Activated CD4-positive, CD25-positive, alpha-beta regulatory T cell treated with anti-CD3 and anti-CD28 coated beads, Interleukin-2, amount 50 U/mL, for 72 hours (primary cell): Measurements from ENCODE around the gene CRCP.
"Not testable (repeated sequence)": the region's sequence is repeated elsewhere in the genome, so short reads cannot be mapped to it uniquely, and the experiment has no call there.

Source experiments
- DNase-seq: peaks from one replicate; pipeline ENCODE4 v3.0.0; 2021

Gene CRCP

DNA sequence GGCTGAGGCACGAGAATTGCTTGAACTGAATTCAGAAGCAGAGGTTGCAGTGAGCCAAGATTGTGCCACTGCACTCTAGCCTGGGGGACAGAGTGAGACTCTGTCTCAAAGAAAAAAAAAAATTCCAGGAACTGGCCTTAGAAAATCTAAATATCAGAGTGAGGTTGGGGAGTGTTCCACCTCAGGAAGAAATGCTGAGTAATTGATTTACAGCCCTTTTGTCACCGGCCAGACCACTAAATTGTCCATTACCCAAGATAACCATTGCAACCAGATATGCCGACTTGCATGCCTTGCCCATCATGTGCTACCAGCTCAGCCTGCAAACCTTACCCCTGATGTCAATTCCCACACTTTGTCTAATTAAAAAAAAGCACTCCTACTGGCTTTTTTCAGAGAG is 42.4 kb downstream of the CRCP start:
- no peak for DNase-seq

DNA sequence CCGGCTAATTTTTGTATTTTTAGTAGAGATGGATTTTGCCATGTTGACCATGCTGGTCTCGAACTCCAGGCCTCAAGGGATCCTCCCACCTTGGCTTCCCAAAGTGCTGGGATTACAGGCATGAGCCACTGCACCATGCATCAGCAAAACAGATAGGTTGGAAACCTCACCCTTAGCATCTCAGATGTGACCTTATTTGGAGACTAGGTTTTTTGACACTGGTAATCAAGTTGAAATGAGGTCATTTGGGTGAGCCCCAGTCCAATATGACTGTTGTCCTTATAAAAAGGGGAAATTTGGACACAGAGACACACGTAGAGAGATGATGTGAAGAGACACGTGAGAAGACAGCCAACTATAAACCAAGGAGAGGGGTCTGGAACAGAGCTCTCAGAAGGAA is 48.0 kb downstream of the CRCP start:
- no peak for DNase-seq

DNA sequence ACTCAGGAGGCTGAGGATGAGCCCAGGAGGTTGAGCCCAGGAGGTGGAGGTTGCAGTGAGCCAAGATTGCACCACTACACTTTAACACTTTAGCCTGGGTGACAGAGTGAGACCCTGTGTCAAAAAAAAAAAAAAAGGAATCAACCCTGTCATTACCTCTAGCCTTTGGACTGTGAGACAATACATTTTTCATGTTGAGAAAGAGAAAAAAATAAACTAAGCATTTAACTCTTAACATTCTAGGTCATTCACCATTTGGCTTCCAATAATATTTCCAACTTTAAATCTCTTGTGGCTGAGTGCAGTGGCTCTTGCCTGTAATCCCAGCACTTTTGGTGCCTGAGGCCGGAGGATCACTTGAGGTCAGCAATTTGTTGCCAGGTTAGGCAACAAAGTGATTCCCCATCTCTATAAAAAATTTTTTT is 48.6 kb downstream of the CRCP start:
- no peak for DNase-seq

DNA sequence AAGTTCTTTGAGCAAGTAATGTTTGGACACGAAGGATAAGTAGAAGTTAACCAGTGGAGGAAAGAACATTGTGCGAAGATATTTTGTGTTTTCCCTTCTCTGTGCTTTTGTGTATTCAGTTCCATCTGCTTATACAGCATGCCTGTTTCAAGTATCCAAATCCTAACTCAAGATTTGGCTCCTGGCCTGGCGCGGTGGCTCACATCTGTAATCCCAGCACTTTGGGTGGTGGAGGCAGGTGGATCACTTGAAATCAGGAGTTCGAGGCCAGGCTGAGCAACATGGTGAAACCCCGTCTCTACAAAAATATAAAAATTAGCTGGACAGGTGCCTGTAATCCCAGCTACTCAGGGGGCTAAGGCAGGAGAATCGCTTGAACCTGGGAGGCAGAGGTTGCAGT is 49.7 kb downstream of the CRCP start:
- DNase-seq = no peak

DNA sequence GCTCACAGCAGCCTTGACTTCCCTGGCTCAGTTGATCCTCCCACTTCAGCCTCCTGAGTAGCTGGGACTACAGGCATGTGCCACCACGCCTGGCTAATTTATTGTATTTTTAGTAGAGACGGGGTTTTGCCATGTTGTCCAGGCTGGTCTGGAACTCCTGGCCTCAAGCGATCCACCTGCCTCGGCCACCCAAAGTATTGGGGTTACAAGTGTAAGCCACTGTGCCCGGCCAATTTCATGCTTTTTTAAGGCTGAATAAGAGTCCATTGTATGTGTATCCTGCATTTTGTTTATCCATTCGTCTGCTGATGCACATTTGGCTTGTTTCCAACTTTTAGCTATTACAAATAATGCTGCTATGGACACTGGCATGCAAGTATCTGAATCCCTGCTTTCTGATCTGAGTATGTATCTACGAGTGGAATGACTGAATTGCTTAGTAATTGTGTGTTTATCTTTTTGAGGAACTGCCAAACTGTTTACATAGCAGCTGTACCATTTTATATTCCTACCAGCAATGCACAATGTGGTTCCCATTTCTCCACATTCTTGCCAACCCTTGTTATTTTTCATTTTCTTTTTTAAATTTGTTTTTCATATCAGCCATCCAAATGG is 53.2 kb downstream of the CRCP start:
- no peak for DNase-seq

DNA sequence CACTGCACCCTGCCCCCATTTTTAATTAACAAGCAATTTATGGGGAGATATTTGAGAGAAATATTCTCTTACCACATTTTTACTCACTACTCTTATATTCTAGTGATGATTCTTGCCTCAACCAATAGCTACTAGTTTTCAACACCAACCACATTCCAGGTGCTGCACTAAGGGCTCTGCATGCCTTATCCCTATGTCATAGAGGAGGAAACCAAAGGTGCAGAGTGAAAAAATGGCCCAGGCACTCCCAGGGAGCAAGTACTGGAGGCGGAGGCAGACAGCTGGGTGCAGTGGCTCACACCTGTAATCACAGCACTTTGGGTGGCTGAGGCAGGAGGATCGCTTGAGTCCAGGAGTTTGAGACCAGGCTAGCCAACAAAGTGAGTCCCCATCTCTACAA is 55.0 kb downstream of the CRCP start:
- no peak for DNase-seq

DNA sequence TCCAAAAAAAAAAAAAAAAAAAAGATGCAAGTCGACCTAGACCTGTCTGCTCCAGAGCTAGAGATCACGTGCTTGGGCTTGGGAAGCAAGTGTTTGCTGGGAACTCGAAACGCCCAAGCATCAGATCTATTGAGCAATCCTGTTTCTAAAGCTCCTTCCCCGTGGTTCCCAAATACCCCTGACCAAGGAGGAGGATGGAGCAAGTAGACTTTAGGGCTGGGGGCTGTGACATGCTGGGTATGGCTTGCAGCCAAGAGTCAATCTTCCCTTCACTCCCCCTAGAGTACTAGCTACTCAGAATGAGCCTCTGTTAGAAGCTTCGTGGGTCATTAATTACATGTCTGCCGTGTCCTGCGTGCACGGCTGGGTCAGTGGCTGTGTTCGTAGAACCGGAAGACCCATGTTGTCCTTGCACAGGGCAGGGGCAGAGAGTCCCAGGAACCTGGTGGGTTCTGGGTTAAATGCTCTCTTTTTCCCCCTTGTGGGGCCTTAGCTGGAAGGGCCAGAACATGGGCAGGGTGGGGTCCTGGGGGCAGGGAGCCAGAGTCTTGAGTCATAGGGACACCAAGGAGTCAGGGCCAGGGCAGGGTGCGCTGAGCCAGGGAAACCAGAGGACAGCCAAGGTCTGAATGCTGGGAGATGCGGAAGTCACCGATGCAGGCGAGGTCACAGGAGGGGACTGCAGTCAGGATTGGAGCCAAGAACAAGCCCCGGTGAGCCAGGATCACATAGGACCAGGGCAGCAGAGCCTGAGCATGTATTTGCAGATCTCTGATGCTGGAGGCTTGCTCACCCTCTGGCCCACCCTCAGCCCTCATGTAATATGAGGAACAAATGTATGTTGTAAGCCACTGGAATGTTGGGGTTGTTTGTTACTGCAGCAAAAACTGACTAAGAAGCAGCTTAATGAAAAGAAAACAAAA is 55.9 kb downstream of the CRCP start:
- DNase-seq = no peak

DNA sequence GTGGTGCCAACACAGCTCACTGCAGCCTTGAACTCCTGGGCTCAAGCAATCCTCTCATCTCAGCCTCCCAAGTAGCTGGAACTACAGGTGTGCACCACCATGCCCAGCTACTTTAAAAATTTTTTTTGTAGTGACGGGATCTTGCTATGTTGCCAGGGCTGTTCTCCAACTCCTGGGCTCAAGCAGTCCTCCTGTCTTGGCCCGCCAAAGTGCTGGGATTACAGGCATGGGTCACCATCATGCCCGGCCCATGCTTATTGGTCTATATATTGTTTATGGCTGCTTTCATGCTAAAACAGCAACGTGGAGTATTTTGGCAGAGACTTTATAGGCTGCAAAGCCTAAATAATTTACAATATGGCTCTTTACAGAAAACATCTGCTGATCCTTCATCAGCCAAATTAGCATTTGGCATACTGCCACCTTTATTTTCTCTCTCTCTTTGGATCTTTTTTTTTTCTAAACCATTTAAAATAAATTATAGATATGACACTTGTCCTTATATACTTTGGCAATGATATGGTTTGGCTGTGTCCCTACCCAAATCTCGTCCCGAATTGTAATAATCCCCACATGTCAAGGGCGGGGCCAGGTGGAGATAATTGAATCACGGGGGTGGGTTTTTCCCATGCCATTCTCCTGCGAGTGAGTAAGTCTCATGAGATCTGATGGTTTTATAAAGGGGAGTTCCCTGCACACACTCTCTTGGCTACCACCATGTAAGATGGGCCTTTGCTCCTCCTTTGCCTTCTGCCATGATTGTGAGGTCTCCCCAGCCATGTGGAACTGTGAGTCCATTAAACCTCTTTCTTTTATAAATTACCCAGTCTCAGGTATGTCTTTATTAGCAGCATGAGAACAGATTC is 58.1 kb downstream of the CRCP start:
- not testable (repeated sequence) for DNase-seq

DNA sequence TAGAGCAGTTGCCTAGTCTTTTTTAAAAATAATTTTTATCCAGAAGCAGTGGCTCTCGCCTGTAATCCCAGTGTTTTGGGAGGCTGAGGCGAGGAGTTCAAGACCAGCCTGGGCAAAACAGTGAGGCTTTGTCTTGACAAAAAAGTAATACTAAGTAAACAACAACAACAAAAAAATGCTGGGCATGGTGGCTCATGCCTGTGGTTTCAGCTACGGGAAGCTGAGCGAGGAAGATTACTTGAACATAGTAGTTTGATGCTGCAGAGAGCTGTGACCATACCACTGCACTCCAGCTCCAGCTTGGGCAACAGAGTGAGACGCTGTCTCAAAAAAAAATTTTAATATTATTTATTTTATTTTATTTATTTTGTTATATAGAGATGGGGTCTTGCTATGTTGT is 59.2 kb downstream of the CRCP start:
- DNase-seq = no peak

DNA sequence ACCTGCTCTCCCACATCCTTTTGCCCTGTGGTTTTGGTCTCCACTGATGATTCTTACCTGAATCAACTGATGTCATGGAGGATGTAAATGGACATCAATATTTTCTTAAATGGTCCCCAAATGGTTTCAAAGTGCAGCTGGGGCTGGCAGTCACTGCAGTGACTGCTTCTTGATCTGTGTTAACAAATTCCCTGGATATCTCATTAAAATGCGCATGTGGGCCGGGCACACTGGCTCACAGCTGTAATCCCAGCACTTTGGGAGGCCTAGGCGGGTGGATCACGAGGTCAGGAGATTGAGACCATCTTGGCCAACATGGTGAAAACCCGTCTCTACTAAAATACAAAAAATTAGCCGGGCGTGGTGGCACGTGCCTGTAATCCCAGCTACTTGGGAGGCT is 60.4 kb downstream of the CRCP start:
- DNase-seq = not testable (repeated sequence)

DNA sequence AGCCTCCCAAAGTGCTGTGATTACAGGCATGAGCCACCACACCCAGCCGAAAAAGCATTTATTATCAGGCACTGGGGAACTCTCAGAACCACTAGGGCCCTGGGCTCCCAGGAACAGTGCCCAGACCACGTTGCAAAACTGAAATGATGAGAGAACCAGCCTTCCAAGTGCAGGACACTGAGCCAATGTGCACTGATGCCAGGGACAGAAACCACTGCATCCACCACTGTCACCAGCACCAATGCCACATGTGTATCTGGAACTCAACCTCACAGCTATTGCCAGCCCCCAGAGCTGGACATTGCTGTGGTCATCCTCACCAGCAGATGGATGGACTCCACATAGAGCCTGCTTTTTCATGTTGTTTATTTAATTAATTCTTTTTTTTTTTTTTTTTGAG is 62.3 kb downstream of the CRCP start:
- no peak for DNase-seq

DNA sequence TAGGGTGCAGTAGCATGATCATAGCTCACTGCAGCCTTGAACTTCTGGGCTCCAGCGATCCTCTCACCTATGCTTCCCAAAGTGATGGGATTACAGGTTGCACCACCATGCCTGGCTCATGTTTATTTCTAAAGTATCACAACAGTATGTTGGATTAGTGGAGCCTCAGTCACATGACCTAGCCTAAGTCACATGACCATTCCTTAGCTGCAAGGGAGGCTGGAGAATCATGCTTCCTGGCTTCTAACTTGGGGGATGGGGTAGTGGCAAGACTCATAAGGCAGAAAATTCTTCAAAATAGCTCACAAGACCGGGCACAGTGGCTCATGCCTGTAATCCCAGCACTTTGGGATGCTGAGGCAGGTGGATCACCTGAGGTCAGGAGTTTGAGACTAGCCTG is 63.6 kb downstream of the CRCP start:
- no peak for DNase-seq

DNA sequence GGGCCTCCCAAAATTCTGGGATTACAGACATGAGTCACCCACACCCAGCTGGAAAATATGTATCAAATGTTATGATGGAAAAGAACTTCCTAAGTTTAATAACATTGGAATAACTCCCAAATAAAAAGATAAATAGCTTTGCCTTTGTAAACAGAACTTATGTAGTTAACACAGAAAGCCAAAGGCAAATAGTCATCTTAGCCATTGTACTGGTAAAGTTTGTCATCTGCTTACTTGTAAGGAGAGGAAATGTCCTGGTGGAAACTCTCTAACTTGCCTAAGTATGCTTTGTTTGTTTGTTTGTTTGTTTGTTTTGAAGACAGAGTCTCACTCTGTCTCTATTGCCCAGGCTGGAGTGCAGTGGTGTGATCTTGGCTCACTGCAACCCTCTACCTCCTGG is 66.7 kb downstream of the CRCP start:
- DNase-seq = no peak

DNA sequence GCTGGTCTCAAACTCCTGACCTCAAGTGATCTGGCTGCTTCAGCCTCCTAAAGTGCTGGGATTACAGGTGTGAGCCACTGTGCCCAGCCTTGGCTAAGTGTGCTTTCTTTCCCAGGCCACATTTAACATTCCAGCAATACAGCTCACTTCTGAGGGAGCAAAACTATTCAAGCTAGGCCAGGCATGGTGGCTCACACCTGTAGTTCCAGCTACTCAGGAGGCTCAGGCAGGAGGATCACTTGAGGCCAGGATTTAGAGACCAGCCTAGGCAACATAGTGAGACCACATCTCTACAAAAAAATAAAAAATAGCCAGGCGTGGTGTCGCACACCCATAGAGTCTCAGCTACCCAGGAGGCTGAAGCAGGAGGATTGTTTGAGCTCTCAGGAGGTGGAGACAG is 67.2 kb downstream of the CRCP start:
- no peak for DNase-seq

DNA sequence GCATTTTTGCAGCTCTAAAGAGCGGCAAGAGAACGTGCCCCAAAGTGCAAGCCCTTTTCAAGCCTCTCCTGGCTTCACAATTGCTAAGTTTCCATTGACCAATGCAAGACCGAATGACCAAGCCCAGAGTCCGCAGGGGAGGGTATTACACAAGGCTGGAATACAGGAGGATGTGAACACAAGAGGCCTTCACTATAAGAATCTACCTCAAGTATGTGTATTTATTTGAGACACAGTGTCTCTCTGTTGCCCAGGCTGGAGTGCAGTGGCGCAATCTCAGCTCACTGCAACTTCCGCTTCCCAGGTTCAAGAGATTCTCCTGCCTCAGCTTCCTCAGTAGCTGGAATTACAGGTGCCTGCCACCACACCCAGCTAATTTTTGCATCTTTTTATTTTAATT is 68.3 kb downstream of the CRCP start:
- DNase-seq = no peak

DNA sequence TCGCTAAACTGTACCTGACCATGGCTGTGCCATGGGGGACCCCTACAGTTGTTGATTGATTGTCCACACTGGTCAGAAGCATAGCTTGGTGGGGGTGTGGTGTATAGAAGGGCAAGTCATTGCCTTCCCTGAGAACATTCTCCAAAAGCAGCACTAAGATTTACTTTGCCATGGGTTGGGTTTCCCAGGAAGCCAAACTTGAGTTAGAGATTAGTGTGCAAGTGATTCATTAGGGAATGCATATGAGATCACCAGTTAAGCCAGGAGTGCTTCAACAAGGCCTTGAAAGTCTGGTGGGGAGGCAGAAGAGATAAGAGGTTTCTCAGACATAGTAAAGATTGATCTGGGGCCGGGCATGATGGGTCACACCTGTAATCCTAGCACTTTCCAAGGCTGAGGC is 69.1 kb downstream of the CRCP start:
- DNase-seq = no peak

DNA sequence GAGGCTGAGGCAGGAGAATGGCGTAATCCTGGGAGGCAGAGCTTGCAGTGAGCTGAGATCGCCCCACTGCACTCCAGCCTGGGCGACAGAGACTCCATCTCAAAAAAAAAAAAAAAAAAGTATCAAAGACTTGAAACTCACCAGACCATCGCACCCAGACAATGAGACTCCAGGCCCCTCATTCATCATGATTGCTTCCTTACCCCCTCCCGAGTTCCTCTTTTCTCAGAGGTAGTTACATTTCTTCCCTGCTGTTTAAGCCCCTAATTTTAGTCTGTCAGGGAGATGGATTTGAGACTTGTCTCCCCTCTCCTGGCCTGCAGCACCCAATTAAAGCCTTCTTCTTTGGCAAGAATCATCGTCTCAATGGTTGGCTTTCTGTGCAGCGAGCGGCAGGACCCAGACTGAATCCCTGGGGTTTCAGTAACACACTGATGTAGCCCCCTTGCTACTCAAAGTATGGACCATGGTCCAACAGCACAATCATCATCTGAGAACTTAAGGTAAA is 71.1 kb downstream of the CRCP start:
- DNase-seq = no peak

DNA sequence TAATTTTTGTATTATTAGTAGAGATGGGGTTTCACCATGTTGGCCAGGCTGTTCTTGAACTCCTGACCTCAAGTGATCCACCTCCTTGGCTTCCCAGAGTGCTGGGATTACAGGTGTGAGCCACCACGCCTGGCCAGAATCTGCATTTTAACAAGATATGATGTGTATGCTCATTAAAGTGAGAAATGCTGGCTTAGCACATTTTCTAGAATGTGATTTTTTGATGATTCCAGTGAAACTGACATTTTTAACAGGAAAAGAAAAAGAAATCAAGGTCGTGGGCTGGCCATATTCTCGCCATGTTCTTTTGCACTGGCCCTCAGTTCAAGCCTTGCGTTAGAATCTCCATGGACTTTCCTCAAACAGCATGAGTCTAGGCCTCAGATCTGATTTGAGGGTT is 72.3 kb downstream of the CRCP start:
- no peak for DNase-seq

DNA sequence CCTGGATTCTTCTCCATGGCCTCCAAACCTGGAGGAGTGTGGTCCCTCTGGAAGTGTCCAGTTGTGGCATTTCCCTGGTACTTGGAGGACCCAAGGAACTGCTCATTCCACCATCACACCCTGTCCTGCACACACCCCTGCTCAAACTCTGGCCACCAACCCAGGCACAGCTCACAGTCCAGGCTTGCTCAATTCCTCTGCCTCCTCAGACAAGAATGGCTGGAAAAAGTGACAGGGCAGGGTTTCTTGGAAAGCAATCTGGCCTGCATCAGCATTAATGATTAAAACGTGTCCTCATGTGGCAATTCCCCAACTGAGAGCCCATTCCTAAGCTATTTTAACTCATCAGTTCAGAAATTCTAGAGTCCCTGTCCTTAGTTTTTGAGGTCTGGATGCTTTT is 73.3 kb downstream of the CRCP start:
- no peak for DNase-seq

DNA sequence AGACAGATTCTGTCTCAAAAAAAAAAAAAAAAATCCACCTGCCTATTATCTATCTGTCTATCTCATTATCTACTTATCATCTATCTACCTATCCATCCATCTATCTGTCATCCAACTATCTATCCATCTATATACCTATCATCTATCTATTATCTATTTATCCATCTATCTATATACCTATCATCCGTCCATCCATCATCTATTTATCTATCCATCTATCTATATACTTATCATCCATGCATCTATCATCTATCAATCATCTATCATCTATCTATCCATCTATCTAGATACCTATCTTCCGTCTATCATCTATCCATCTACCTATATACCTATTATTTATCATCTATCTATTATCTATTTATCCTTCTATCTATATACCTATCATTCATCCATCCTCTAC is 74.0 kb downstream of the CRCP start:
- no peak for DNase-seq

DNA sequence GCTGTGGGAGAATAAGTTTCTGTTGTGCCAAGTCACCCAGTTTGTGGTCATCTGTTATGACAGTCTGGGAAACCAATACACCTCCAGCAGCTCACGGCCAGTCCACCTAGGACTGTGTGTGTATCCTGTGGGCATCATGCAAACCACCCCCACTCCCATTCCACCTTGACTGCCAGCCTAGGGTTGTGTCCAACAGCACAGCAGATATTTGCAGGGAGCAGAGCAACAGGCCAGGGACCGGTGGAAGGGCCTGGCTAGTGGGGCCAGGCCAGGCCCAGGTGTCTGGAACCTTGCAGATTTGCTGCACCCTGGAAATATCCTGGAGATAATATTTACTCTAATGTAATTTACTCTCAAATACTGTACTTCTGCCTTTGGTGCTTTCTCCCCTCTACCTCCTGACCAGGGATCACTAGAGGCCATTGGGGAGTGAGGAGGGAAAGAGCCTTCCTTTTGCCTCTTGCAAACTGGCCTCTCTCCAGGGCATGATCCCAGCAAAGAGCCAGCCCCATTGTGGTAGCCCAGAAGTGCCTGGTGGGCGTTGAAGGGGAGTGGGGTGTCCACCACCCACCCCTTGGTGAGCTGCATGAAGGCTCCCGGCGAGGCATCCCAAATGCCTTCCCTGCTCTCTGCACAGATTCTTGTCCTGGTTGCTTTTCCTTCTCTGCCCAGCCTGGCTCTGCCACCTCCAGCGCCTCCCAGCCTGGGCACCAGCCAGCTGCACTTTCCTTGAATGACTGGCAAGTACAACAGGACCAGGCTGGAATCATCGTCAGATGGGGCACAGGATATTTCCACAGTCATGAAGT is 75.3 kb downstream of the CRCP start:
- no peak for DNase-seq

DNA sequence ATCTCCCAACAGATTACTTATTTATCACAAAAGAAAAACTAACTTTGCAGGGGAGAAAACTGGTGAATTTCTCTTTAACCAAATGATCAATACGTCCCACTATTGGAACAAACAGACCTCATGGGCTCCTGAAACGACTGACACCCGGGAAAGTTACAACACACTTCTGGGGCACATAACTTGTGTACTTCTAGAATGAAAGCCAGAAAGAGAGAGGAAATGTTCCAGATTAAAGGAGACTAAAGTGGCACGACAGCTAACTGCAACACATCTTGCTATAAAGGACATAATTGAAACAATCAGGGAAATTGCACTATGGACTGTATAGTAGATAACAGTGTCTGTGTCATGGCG is 75.8 kb downstream of the CRCP start:
- DNase-seq = no peak
